Stimulated activated effector memory CD8-positive, alpha-beta T cell treated with anti-CD3 and anti-CD28 coated beads, Interleukin-12 subunit alpha, Interleukin-12 subunit beta, amount 100 ng/mL, for 72 hours (primary cell): ENCODE data around the gene HIPK2.

Experiments
- ATAC-seq: fragments of 150-1000 bp; cut with Tn5 transposase; 2 replicates; pipeline ENCODE4 v1.10.0; 2021
- DNase-seq, 2 donors: peaks; one replicate each; pipeline ENCODE4 v3.0.0; 2021 to 2022; ENCODE audit warnings: low spot score in 2 of 2
- H3K27ac Mint-ChIP-seq: one replicate; pipeline ENCODE4 v1.8.0; 2022; ENCODE audit warnings: mild to moderate bottlenecking, mixed read lengths
- H3K36me3 Mint-ChIP-seq: one replicate; pipeline ENCODE4 v1.8.0; 2022; ENCODE audit warnings: mild to moderate bottlenecking, mixed read lengths
- H3K4me1 Mint-ChIP-seq: one replicate; pipeline ENCODE4 v1.8.0; 2022; ENCODE audit warnings: mixed read lengths
- H3K4me3 Mint-ChIP-seq: one replicate; pipeline ENCODE4 v1.8.0; 2022; ENCODE audit warnings: mild to moderate bottlenecking, mixed read lengths
- H3K9me3 Mint-ChIP-seq: one replicate; pipeline ENCODE4 v1.8.0; 2022; ENCODE audit warnings: mixed read lengths

Gene HIPK2

DNA sequence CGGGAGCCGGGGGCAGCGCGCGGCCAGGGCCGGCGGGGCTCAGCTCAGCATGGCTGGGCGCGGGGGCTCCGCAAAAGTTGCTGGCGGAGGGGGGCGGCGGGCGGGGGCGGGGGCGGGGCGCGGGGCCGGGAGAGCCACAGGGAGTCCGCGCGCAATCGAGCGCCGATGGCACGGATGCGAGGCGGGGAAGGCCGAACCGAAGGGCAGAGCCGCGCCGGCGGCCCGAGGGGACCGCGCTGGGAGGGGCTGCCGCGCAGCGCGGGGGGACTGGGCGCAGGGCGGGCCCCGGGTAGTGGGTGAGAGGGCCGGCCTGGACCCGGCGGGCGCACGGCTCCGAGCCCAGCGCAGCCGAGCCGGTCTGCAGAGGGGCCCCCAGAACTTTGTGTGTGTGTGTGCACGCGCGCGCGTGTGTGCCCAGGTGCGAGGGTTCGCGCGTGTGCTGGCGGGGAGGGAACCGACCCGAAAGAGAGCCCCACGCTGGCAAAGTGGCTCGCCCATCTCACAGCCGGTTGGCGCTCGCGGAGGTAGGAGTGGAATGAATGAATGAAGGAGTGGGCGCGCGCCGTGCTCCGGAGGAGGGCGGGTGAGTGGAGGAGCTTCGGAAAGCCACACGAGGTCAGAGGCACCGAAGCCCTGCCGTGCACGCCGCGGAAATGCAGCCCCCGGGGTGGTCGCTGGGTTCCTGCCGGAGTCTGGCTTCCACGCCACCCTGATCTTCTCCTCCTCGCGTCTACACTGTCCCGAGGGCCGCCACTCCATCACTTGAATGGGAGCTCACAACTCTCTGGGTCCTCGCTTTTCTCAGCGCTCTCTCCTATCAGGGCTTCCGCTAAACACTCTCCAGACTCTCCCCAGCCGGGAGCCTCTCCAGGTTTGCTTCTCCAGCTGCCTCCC is at the start of gene HIPK2:
TSS of gene HIPK2 (minus strand) at position 51 of the 894 bp plus-strand sequence. CDS start 375 bp downstream, outside the sequence.
- H3K27ac Mint-ChIP-seq: peak within 1 kb of the TSS; percentile 96
- DNase-seq (peak; percentile 58 to 84), ATAC-seq (peak; percentile 69)
- peaks cover 21% of the 10 kb centered on the region for H3K36me3 Mint-ChIP-seq
- peaks cover 47% of the 10 kb centered on the region for H3K4me1 Mint-ChIP-seq
- H3K9me3 Mint-ChIP-seq: no peaks in the 10 kb centered on the region
- peak within 1 kb of the TSS; percentile 95 for H3K4me3 Mint-ChIP-seq

DNA sequence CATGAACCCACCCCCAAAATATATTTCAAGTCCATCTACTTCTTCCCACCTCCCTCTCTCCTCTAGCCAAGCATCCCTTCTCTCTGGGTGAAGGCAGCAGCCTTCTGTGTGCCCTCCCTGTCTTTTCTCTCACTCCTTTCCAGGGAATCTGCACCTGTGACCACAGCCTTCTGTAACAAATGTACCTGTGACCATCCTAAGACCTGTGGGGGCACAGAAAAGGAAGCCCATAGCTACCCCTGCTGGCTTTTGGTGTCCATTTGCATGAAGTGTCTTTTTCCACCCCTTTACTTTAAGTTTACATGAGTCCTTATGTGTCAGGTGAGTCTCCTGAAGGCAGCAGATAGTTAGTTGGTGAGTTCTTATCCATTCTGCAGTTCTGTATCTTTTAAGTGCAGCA is 49.2 kb upstream of the HIPK2 start:
- ATAC-seq (no peak), DNase-seq (no peak)
- Mint-ChIP-seq H3K4me1 (peaks cover 33% of the 10 kb centered on the region), H3K27ac (peak overlapping the region; percentile 8), H3K36me3 (no peaks in the 10 kb centered on the region), H3K9me3 (no peaks in the 10 kb centered on the region), H3K4me3 (no peak overlapping the region)

DNA sequence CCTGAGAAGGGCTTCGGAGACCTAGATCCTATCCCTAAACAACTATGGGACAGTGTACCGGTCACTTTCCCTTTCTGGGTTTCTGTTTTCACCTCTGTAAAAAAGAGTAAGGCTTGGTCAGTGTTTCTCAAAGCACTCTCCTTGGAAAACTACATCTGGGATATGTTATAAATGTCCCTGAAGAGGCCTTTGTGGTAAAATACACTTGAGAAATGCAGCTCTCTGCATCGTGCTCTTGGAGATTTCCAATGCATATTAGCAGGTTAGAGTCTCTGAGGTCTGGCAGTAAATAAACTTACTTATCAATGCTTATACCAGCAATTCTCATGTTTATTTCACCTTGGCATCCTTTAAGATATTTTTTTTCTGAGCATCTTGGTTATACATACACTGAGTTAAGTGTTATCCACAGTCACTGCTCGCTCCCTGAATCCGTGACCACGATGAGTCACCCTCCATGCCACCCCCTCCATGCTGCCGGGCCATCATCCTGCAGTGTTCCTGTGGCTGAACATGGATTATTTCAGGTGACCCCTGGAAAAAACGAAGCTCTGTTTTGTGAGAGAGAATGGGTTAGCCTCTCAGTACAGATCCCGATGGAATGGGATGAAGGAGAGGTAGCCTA is 48.0 kb upstream of the HIPK2 start:
- no peak overlapping the region for H3K4me3 Mint-ChIP-seq
- DNase-seq (no peak), ATAC-seq (no peak)
- no peaks in the 10 kb centered on the region for H3K9me3 Mint-ChIP-seq
- no peaks in the 10 kb centered on the region for H3K36me3 Mint-ChIP-seq
- H3K4me1 Mint-ChIP-seq: peaks cover 26% of the 10 kb centered on the region
- H3K27ac Mint-ChIP-seq: no peak overlapping the region

DNA sequence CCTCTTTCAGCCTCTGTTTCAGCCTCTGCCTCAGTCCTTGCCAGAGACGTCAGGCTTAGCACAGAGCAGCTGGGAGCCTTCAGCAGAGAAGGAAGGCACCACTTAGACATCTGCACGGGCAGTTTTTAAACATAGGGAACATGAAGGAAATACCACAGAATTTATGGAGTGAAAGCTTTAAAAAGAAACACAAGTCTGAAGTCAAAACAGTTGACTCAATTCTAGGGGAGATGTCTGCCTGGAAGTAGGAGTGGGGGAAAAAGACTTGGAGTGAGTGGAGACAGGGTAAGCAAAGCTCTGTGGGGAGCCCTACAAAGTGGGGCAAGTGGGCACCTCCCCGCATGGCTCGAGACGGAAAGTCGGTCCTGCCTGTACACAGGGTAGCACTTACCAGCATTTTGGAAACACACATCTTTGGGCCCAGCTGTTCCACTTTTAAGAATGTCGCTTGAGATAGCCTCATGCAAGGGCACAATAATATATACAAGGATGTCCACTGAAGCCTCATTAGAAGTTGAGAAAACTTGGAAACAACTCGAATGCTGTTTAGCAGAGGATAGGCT is 46.2 kb upstream of the HIPK2 start:
- no peak for DNase-seq
- H3K9me3 Mint-ChIP-seq: no peaks in the 10 kb centered on the region

GRCh38 chr7:139822855-139823254 is 45.1 kb upstream of the HIPK2 start:
- Mint-ChIP-seq H3K9me3 (no peaks in the 10 kb centered on the region), H3K36me3 (no peaks in the 10 kb centered on the region), H3K4me1 (peaks cover 12% of the 10 kb centered on the region), H3K27ac (no peak overlapping the region), H3K4me3 (no peak overlapping the region)
- DNase-seq (no peak), ATAC-seq (no peak)

More for the DNA sequence above, 46.2 kb upstream of the HIPK2 start:
- ATAC-seq: no peak
- Mint-ChIP-seq H3K36me3 (no peaks in the 10 kb centered on the region), H3K4me1 (peaks cover 17% of the 10 kb centered on the region), H3K4me3 (no peak overlapping the region), H3K27ac (no peak overlapping the region)

- no peaks in the 10 kb centered on the region for H3K36me3 Mint-ChIP-seq
- DNase-seq (no peak), ATAC-seq (no peak)
- no peak overlapping the region for H3K27ac Mint-ChIP-seq
- no peaks in the 10 kb centered on the region for H3K4me1 Mint-ChIP-seq
- no peak overlapping the region for H3K4me3 Mint-ChIP-seq
- no peaks in the 10 kb centered on the region for H3K9me3 Mint-ChIP-seq
Observed at GRCh38 chr7:139821349-139822105, 43.7 kb upstream of the HIPK2 start.

GRCh38 chr7:139820089-139820488 is 42.3 kb upstream of the HIPK2 start:
- Mint-ChIP-seq H3K9me3 (peaks cover 2% of the 10 kb centered on the region), H3K4me3 (no peak overlapping the region), H3K4me1 (no peaks in the 10 kb centered on the region), H3K27ac (no peak overlapping the region), H3K36me3 (no peaks in the 10 kb centered on the region)
- ATAC-seq (peak; percentile 77), DNase-seq (no peak)

GRCh38 chr7:139817249-139817648 is 39.5 kb upstream of the HIPK2 start:
- ATAC-seq: no peak
- Mint-ChIP-seq H3K27ac (no peak overlapping the region), H3K4me1 (peaks cover 4% of the 10 kb centered on the region), H3K9me3 (peaks cover 2% of the 10 kb centered on the region), H3K4me3 (no peak overlapping the region), H3K36me3 (no peaks in the 10 kb centered on the region)
- DNase-seq: no peak

- H3K36me3 Mint-ChIP-seq: no peaks in the 10 kb centered on the region
- H3K4me1 Mint-ChIP-seq: peaks cover 4% of the 10 kb centered on the region
- H3K9me3 Mint-ChIP-seq: peaks cover 2% of the 10 kb centered on the region
- DNase-seq (no peak), ATAC-seq (no peak)
- no peak overlapping the region for H3K4me3 Mint-ChIP-seq
- no peak overlapping the region for H3K27ac Mint-ChIP-seq
Observed at GRCh38 chr7:139813689-139814088, 35.9 kb upstream of the HIPK2 start.

GRCh38 chr7:139813151-139813550 is 35.4 kb upstream of the HIPK2 start:
- Mint-ChIP-seq H3K27ac (no peak overlapping the region), H3K36me3 (no peaks in the 10 kb centered on the region), H3K4me1 (peaks cover 4% of the 10 kb centered on the region), H3K4me3 (no peak overlapping the region), H3K9me3 (peaks cover 2% of the 10 kb centered on the region)
- ATAC-seq (no peak), DNase-seq (no peak)

- H3K4me3 Mint-ChIP-seq: no peak overlapping the region
- H3K4me1 Mint-ChIP-seq: peaks cover 4% of the 10 kb centered on the region
- DNase-seq (no peak), ATAC-seq (peak; percentile 98)
- H3K27ac Mint-ChIP-seq: no peak overlapping the region
- peaks cover 2% of the 10 kb centered on the region for H3K9me3 Mint-ChIP-seq
- H3K36me3 Mint-ChIP-seq: no peaks in the 10 kb centered on the region
Observed at GRCh38 chr7:139811066-139811465, 33.3 kb upstream of the HIPK2 start.

GRCh38 chr7:139808846-139809442 is 31.1 kb upstream of the HIPK2 start:
- ATAC-seq: no peak
- H3K27ac Mint-ChIP-seq: no peak overlapping the region
- no peaks in the 10 kb centered on the region for H3K36me3 Mint-ChIP-seq
- H3K4me3 Mint-ChIP-seq: no peak overlapping the region
- no peak for DNase-seq
- H3K9me3 Mint-ChIP-seq: peaks cover 3% of the 10 kb centered on the region
- peaks cover 4% of the 10 kb centered on the region for H3K4me1 Mint-ChIP-seq

DNA sequence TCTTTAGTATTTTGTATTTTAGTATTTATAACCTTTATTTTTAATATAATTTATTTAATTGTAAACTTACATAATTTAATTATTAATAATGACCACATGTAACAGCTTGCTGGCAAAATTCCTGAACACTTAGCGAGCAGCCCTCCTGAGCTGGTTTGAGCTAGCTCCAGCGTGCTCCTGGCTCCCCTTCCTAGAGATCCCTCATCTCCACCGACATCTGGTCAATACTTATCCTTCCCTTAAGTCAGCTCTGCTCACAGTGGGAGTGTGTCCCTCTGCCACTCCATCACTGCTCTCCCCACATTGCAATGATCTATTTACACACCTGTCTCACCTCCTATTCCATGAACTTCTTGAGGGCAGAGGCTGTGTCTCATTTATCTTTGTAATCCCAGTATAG is 30.6 kb upstream of the HIPK2 start:
- no peak for DNase-seq
- no peaks in the 10 kb centered on the region for H3K4me1 Mint-ChIP-seq
- no peak overlapping the region for H3K27ac Mint-ChIP-seq

GRCh38 chr7:139807009-139807408 is 29.2 kb upstream of the HIPK2 start:
- no peak for ATAC-seq
- H3K9me3 Mint-ChIP-seq: peaks cover 5% of the 10 kb centered on the region
- no peak for DNase-seq
- peak overlapping the region; percentile 5 for H3K27ac Mint-ChIP-seq
- no peak overlapping the region for H3K4me3 Mint-ChIP-seq
- H3K4me1 Mint-ChIP-seq: no peaks in the 10 kb centered on the region
- no peaks in the 10 kb centered on the region for H3K36me3 Mint-ChIP-seq

More for the DNA sequence above, 30.6 kb upstream of the HIPK2 start:
- ATAC-seq: no peak
- H3K36me3 Mint-ChIP-seq: no peaks in the 10 kb centered on the region
- peaks cover 3% of the 10 kb centered on the region for H3K9me3 Mint-ChIP-seq
- no peak overlapping the region for H3K4me3 Mint-ChIP-seq

- H3K27ac Mint-ChIP-seq: no peak overlapping the region
- peaks cover 5% of the 10 kb centered on the region for H3K9me3 Mint-ChIP-seq
- ATAC-seq (no peak), DNase-seq (no peak)
- H3K4me1 Mint-ChIP-seq: peaks cover 6% of the 10 kb centered on the region
- no peaks in the 10 kb centered on the region for H3K36me3 Mint-ChIP-seq
- no peak overlapping the region for H3K4me3 Mint-ChIP-seq
Observed at GRCh38 chr7:139804571-139804970, 26.8 kb upstream of the HIPK2 start.
